ENCODE data around the gene SHMT2. TPM values are rescaled to one million over a fixed set of nuclear protein-coding genes. Genes with fewer than 3 reads are reported as not detected.

SHMT2 gene
- total RNA-seq, 1 donor from 2014 or later: 166 TPM

DNA sequence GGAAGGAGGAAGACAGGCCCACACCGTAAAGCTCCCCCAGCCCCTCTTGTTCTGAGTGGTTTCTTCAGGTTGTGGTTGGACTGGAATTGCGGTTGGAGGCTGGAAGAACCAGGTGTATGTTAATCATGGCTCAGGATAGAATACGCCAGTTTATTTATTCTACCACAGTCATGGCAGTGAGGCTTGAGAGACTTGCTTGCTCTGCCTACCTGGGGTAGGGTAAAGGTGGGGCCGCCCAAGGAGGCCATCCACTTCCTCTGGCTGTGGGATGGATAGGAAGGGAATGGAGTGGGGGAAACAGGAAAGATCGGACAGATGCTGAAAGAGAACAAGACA is 8.1 kb downstream of the SHMT2 start:
- intact Hi-C loops (cut with micrococcal nuclease): loop anchor here (10.0 kb wide), 1 partner anchor 483 kb away; the partner anchor contains the start of gene PRIM1

DNA sequence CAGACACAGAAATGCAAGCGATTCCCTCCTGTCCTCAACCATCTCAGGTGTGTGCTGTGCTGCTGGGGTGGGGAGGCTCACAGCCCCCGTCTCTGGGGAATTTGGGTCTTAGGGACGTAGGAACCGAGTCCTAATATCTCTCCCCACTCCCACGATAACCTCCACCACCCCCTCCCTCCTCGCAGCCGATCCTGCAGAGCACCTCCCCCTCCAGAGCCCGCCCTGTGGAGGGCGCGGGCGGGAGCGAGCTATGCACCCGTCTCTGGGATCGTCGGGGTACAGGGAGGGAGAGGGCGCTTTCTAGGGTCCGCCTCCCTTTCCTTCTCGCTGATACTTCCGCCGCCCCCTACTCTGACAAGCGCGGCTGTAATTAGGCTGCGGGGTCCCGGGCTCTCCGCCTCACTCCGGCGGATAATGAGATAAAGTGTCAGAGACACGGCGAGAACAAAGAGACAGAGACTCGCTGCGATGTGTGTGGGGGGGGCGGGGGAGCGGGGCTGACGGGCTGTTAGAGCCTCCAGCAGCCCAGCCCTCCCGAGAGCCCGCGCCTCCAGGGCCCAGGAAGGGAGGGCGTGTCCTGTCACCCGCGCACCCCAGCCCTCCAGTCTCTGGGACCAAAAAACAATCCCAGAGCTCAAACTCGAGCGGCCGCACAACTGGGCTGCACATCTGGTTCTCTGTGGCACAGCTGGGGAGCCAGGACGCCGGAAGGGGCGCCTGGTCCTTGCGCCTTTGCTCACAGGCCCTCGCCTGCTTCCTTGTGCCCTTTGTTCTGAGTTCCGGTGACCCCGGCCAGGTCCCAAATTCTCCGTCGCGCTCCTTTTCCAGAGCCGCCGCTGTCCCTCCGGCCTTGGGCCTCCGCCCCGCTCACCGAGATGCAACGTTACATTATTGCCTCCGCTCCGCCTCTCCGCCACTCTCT is 8.7 kb downstream of the SHMT2 start:
- intact Hi-C loops (cut with micrococcal nuclease): loop anchor here (2.0 to 10.0 kb wide), 2 partner anchors 13 to 483 kb away; partner anchors contain the start of gene PRIM1

DNA sequence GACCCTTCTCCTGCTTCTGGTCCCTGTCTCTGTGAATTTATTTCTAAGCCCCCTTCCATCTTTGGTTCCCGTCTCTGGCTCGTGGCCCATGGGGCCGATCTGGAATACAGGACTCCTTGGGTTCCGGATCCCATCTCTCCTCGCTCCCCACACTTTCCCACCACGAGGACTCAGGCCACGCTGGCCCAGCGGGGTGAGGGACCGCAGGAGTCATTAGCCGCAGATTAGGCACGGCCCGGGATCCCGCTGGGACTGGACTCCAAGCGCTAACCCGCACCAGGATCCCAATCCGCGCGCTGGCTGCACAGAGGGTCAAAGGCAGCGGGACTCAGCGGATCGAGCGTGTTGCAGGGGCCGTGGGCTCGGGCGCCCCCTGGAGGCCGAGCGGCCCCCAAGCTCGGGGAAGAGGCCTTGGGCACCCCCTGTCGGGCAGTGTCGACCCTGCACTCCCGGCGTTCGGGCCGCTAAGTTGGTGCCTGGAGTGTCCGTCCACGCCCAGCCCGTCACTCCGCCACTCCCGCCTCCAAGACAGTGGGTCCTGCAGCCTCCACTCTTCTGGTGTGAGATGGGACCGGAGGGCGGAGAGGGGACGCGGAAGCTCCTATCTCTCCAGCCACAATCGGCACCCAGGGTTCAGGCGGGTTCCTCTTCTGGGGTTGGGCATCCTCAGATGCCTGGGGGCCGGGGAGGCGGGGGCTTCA is 9.5 kb downstream of the SHMT2 start:
- intact Hi-C loops (cut with micrococcal nuclease): loop anchor here (1.0 to 10.0 kb wide), 6 partner anchors 10 to 484 kb away; partner anchors contain the start of genes DDIT3, LRP1, PRIM1 and SHMT2

DNA sequence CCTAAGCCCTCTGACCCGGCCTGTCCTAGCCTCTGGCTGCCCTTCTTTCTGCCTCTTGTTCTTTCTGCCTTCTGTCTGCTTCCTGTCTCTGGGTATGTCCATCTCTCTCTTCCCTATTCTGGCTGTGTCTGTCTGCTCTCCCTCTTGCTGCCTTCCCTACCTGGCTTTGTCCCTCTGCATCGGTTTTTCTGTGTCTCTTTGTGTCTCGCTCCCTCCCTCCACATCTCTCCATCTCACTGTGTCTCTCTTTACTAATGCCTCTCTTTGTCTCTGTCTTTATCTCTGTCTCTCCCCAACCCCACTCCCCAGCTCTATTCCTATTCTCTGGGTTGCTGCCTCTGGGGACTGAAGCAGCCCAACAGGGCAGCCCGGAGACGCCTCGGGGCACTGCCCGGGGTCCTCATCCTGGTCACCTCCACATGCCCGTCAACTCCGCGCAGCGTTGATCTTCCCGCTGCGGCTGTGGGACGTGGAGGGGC is 10.1 kb downstream of the SHMT2 start:
- intact Hi-C loops (cut with micrococcal nuclease): loop anchor here (1.0 to 10.0 kb wide), 9 partner anchors 10 to 612 kb away; partner anchors contain the start of genes B4GALNT1, DDIT3, LRP1 and PRIM1

DNA sequence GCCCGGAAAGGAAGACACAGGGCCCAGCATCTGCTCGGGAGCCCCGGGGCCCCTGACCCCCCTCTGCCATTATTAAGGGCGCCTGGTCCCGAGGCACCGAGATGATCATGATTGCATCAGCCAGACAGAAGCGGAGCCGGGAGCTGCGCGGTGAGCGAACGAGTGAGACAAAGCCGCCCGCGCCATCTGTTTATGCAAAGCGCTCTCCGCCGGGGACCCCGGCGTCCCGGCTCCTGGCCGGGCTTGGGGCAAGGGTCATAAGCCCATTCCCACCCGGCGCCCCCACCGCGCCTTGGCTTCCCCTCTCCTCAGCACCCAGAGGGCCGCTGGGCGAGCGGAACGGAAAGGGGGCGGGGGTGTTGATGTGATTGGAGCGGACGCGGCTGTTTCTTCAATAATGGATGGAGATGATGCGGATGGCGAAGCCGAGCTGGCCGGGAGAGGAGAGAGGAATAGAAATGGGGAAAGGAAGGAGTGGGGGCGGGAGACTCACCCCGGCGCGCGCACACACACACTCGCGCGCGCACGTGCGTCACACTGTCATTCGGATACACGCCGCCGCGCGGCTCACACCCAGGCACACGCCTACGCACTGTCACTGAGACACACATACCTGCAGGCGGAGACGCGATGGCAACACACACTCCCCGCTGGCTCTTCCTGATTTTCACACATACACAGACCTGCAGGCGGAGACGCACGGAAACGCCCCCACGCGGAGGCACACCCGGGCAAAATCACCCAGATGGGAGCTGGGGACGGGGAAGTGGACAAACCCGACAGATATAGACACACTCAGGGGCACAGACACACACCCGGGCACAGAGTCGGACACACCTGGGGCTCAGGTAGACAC is 10.8 kb downstream of the SHMT2 start:
- intact Hi-C loops (cut with micrococcal nuclease): loop anchor here (2.0 to 5.0 kb wide), 3 partner anchors 128 to 613 kb away; partner anchors contain the start of genes B4GALNT1 and STAT6

DNA sequence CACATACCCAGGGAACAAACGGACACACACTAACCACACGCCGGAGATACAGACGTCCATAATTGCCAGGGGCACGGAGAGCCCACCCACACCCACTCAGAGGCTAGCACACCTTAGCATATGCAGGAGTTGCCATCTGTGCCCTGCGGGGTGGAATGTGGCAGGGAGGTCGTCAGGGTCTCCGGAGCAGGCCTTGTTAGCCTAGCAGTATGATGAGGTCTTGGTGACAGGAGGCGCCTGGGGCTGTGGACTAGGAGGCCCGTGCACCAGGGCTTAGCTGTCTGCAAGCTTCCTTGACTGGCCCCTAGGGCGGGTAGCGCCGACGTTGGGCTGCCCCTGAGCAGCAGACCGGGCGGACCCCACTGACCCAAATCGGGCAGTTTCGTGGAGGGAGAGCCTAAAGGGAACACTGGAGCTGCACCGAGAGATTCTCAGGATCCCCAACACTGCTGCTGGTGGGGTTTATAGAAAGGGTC is 11.5 kb downstream of the SHMT2 start:
- intact Hi-C loops (cut with micrococcal nuclease): loop anchor here (2.0 to 5.0 kb wide), 3 partner anchors 129 to 614 kb away; partner anchors contain the start of genes B4GALNT1 and STAT6

DNA sequence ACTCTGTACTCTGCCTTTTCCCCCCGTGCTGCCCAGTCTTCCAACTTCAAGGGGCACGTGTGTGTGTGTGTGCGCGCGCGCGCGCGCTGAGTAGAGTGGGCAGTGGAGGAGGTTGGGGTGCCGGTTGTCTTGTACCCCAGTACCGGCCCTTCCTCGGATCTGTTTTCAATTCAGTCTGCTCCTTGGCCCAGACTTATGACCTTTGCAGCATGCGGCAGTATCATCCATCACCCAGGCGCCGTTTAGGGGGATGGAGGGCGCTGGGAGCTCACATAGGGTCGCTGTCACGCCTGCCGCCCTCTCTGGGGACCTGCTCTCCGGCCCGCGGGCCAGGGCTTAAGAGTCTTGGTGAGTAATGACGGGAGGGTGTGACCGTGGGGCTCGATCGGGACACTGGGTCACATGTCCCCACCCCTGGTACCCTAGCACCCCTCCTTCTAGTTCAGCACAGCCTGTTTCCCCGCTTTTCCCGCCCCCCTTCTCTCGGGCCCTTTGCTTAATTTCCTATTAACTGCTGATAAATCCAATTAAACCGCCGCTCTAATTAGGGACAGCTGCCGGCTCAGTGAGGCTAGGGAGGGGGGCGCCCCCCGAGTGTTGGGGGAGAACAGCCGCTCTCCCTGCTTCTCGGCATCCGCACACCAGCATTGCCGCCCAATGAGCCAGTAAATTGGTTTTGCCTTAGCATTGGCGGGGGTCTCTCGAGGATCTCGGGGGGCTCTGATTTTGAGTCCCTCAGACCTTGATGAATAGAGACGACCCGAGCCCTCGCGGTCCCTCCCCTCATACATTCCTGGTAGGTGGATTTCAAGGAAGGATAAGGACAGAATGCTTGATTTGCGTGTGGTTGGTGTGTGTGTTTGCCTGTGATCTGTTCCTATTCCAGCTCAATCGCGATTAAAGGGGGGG is 12.1 kb downstream of the SHMT2 start:
- intact Hi-C loops (cut with micrococcal nuclease): loop anchor here (2.0 to 5.0 kb wide), 4 partner anchors 129 to 614 kb away; partner anchors contain the start of genes B4GALNT1, NAB2 and STAT6

DNA sequence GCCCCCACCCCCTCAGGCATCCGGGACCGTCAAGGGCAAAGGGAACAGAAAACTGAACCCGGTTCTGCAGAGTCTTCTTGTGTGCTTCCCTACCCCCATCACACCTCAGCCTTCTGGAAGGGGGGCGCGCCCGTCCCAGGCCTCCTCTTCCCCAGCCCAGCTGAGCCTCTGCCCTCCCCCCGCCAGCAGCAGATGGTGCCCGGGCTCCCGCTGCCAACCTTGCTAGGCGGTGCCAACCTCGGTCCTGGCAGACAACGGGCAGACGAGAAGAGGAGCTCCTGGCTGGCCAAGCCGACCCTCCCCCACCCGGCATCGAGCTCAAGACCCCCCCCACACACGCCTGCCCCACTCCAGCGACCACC is 12.8 kb downstream of the SHMT2 start:
- intact Hi-C loops (cut with micrococcal nuclease): loop anchor here (2.0 to 5.0 kb wide), 3 partner anchors 130 to 615 kb away; partner anchors contain the start of genes NAB2 and STAT6

DNA sequence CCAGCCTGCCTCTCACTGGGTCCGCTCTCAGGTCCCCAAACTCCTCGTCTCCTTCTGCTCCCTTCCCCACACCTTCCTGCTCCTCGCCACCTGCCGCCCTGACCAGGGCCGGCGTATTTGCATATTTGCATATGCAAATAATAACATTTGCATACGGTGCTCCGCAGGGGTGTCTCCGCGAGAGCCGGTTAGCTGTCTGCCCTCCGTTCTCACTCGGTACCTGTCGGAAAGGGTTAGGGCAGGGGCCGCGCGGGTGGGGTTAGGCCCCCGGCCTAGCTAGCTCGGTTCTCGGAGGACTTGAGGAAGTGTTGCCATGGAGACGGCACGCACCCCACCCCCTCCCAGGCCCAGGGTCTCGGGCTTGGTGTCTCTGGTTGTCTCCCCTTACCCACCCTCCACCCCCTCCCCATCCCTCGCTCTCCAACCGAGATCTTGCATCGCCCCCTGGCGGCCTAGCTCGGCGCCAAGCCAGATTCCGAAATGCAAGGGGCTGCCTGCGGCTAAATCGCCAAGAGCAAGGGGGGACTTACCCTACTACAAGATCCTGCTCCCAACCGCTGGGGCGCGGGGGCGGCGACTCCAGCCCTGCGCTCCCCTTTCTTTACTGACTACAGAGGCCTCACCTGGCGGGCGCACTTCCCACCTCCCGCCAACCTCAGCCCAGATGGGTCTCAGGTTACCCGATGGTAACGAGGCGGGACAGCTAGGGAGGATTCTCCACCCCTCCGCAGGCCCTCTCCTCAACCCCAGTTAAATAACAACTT is 13.4 kb downstream of the SHMT2 start:
- intact Hi-C loops (cut with micrococcal nuclease): loop anchor here (1.0 to 5.0 kb wide), 7 partner anchors 30 to 616 kb away; partner anchors contain the start of genes NAB2 and STAT6

DNA sequence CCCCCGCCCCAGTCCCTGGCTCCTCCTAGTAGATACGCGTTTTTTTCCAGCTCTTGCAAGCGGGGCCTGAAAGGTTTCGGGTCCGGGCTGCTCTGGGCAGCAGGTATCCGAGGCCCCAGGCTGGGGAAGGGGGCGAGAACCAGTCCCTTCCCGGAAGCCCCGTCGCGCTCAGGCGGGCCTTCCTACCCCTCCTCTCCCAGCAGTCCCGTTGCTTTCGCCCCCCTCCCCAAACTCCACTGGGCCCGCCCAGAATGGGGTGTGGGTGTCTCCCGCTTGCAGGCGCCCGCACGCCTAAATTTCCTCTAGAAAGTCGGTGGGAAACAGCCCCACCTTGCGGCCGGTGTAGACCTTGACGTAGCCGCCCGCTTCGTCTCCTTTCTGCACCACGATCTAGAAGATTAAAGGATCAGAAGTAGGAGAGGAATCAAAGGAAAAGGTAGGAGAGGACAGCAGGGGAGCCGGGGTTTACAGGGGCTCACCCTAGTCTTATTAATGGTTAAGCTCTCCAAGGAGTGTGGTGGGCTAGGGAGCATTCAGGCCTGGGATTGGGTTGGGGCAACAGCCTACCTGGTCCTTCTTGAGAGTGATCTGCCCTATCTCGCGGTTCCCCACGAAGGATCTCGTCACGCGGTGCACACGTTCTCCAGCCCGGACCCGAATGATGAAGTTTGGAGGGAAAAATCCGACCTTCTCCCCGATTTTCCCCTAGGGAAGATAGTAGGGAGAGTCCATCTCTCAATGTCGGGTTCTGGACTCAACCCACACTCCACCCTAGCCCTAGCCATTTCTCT is 14.2 kb downstream of the SHMT2 start:
- intact Hi-C loops (cut with micrococcal nuclease): loop anchor here (1.0 to 5.0 kb wide), 7 partner anchors 30 to 616 kb away; partner anchors contain the start of genes NAB2 and STAT6

DNA sequence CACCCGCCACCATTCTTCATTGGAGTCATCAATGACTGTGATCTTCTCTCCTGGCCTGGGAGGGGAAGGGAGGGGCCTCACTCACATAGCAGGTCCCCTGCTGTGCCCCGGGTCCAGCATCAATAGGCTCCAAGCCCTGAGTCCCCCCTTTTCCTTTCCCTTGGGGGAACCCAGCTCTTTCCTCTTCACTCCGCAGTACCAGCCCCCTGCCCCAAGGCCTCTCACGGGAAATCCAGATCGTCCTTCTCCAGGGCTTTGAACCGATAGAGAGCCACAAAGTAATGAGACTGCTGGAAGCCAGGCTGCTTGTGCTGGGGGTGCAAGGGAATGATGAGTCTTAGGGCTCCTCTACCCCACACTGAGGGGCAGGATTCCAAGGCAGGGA is 14.8 kb downstream of the SHMT2 start:
- intact Hi-C loops (cut with micrococcal nuclease): loop anchor here (5.0 kb wide), 2 partner anchors 132 to 617 kb away; partner anchors contain the start of gene STAT6

DNA sequence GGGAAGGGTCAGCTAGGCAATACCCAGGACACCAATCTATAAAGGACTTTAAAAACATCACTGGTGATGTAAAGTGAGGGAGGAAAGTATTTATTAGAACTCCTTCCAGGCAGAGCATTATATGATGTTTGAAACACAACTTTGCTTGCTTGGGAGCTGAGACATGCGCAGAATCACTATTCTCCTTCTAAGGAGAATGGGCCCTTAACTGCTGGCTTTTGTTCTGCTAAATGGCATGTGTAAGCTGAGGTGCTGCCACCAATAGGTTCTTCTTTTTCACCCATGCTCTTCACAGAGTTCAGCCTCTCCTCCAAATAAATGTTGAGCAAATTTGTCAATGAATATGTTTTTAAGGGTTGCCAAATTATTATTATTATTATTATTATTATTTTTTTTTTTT is 17.5 kb downstream of the SHMT2 start:
- intact Hi-C loops (cut with micrococcal nuclease): no loop called here

DNA sequence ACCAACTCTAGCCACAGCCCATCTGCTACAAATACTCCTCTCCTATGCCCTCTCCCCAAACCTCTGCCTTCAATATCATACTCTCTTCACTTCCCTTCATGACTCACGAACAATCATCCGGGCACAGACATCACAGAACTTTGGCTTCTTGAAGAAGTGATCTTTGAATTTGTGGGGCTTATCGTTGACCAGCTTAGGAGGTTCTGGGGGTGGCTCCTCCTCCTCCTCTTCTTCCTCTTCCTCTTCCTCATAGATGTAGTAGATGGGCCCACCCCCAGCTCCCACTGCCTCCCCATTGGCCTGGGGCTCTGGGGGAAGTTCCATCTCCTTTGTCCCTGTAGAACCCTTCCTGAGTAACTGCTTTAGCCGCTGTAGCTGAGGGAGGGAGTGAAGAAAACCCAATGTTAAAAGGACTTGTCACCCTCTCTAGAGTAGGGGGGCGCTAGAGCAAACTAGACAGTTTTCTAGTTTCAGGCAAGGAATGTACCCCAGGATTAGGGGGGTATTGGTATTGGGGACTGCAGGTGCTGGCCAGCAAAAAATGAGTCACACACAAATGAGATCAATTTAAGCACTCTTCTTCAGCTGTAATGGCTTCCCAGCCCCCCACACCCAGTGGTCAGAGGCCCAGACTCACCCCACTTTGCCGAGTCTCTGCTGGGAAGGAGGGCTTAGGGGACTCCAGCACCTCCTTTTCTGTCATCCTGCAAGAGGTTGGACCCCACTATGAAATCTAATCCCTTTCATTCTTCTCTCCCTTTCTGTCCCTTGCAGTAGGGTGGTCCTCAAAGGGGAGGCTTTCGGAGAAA is 19.6 kb downstream of the SHMT2 start:
- intact Hi-C loops (cut with micrococcal nuclease): no loop called here

DNA sequence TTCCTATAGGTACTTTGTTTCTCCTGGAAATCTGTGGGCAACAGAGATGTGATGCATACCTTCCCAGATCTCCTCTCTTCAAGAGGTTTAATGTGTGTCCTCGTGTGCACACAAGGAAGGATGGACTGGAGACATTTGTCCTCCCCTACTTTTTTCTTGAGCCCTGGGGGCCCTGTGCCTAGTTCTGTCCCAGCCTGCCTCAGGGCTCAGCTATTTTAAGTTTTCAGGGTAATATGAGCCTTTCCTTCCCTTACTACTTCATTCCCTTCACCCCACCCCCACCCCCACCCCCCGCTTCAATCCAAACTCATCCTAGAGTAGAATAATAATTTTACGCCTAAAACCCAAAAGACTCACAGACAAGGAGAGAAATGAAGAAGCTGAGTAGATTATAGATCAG is 21.0 kb downstream of the SHMT2 start:
- intact Hi-C loops (cut with micrococcal nuclease): no loop called here

DNA sequence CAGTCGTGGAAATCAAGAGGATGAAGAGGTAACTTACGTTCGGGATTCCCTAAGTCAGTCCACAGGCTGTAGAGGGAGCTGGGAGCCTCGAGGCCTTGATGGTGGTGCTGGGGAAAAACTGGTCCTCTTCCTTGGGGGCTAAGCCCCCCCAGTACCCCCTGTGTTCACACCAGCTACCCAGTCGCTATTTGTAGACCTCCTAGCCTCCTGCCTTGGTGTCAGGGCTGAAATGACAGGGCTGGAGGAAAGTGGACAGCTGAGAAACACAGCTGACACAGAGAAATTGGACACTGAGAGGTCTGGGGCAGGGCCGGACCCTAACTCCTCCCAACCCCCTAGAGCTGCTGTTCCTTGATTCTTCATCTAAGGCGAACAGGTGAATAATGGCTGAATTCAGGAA is 21.4 kb downstream of the SHMT2 start, which contains the start of gene STAC3:
TSS of gene STAC3 (minus strand) at position 232 of the 400 bp plus-strand sequence. CDS start 1,551 bp downstream, outside the sequence.
- intact Hi-C loops (cut with micrococcal nuclease): no loop called here

DNA sequence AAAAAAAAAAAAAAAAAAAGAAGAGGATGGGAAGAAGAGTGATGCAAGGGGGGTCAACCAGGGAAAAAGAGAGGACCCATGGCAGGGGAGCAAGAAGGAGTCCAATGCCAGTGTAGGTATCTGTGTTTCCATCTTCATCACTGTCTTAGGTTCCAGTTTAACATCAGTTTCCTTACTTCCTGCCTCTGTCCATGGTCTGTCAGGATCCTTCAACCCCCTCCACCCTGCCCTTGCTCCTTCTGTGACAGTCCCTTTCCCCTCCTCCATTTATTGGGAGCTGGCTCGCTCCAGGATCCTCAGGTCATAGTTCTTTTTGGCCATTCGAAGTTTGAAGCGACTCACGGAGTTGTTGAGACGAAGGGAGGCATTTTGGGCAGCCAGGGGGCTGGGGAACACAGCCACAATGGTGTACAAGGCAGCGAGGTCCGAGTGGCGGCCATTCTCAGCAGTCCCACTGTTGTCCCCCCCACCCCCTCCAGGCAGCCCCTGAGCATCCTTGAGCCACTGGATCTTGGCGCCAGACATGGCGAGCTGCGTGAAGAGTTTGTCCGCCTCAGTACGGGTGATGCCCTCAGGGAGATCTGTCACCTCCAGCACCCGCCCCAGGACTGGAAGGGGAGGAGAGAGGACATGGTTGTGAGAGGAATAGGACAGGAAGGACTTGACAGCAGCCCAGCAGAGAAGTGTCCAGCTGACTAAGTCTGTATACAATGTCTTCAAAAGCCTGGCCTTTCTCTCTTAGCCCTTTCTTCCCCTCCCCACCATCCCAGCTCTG is 25.2 kb downstream of the SHMT2 start:
- intact Hi-C loops (cut with micrococcal nuclease): no loop called here

Measured in T-helper 1 cell treated with Interleukin-12 subunit alpha and Interleukin-12 subunit beta and Interleukin-4 antibody, amounts not matched to agents 30 ng/mL and 1 ng/mL, for 36 hours (primary cell).